T-helper 1 cell (primary cell): Measurements from ENCODE around the gene ANKRD18A.

Experiments
- DNase-seq, 5 donors: peaks; one replicate each; pipeline ENCODE4 v3.0.0-alpha.2; 2012 to 2020

Gene ANKRD18A

GRCh38 chr9:38527503-38527902, 92.9 kb downstream of the ANKRD18A start:
- DNase-seq: no peak

GRCh38 chr9:38526591-38526990, 93.8 kb downstream of the ANKRD18A start:
- DNase-seq: no peak

DNA sequence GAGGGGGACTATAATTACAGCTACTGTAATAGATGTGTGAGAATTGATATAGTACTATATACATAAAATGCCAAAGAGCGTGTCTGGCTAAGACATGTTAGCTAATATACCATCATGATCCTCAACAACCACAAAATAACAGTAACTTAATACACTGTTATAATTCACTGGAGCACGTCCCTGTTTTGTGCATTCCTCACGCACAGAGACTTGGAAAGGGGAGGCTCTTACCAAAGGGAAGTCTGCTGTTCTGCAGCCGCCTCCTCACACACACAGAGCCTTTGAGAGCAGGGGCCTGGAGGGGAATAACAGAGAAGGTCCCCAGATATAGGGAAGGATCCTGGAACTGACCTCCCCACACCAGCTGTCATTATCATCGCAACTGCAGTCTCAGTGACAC, 97.3 kb downstream of the ANKRD18A start:
- DNase-seq: no peak

- no peak for DNase-seq
These were observed 98.6 kb downstream of the ANKRD18A start for GRCh38 chr9:38521762-38522161.
